GM12891 (cell line): ENCODE data around the gene EXOC4.

ENCODE experiments used
- POLR2A ChIP-seq: IDR thresholded peaks from 2 replicates; pipeline ENCODE4 v1.6.1; 2011; ENCODE audit warnings: low read depth, low read length, control low read depth
- SPI1 ChIP-seq: IDR thresholded peaks from 2 replicates; pipeline ENCODE4 v1.6.1; 2011; ENCODE audit warnings: low read depth, low read length, control low read depth
- TAF1 ChIP-seq: IDR thresholded peaks from 2 replicates; pipeline ENCODE4 v1.6.1; 2011; ENCODE audit warnings: low read depth, low read length, control low read depth

GRCh38 chr7:133629701-133630100 lies 376.8 kb downstream of the EXOC4 start:
- no peak for TF ChIP-seq POLR2A
- no peak for TF ChIP-seq SPI1
- no peak for TF ChIP-seq TAF1
